Suprapubic skin (tissue), 3 donors: ENCODE data around the gene HERC6.

Source experiments
- POLR2AphosphoS5 ChIP-seq, 3 donors: sonication (generic); formaldehyde crosslinking; IDR thresholded peaks; one replicate each; pipeline ENCODE4 v1.6.1; 2017; ENCODE audit warnings: antibody characterized with exemption in 3 of 3
- TF ChIP-seq, protein P1 (sequence below), 2 donors: fragments of 200-600 bp in 1 of 2; fragments of 450-650 bp in 1 of 2; sonication (generic) in 1 of 2; IDR thresholded peaks; one replicate each; pipeline ENCODE4 v1.5.1; 2016 to 2019; ENCODE audit warnings: antibody characterized with exemption in 2 of 2, mild to moderate bottlenecking in 1 of 2, moderate library complexity in 1 of 2

DNA sequence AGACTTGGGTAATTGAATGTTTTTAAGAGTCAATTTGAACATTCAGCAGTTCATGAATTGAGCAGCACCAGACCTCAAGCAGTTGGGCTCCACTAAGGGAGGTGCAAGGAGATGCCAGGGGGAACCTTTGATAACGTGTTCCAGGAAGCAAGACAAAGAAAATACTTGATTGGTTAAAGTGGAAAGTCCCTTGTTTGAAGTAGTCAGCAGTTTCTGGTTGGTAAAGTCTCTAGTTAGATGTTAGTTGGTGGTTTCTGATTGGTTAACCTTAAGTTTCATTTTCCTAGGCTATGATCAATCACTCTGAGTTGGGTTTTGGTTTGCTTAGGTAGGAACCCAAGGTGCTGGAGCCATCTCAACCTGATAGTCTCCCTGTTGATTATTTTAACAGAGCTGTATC lies 4.0 kb downstream of the HERC6 start:
- TF ChIP-seq POLR2AphosphoS5 (IDR thresholded peaks at IDR 0.05) = no peak
- TF ChIP-seq, protein P1, sequence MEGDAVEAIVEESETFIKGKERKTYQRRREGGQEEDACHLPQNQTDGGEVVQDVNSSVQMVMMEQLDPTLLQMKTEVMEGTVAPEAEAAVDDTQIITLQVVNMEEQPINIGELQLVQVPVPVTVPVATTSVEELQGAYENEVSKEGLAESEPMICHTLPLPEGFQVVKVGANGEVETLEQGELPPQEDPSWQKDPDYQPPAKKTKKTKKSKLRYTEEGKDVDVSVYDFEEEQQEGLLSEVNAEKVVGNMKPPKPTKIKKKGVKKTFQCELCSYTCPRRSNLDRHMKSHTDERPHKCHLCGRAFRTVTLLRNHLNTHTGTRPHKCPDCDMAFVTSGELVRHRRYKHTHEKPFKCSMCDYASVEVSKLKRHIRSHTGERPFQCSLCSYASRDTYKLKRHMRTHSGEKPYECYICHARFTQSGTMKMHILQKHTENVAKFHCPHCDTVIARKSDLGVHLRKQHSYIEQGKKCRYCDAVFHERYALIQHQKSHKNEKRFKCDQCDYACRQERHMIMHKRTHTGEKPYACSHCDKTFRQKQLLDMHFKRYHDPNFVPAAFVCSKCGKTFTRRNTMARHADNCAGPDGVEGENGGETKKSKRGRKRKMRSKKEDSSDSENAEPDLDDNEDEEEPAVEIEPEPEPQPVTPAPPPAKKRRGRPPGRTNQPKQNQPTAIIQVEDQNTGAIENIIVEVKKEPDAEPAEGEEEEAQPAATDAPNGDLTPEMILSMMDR (IDR thresholded peaks at IDR 0.05) = no peak
